Ovary (tissue), 3 donors: Measurements from ENCODE around the gene MRPL50.

Experiments used
- CTCF ChIP-seq, 3 donors: fragments of 450-650 bp in 2 of 3; fragments of 200-600 bp in 1 of 3; IDR thresholded peaks; one replicate each; pipeline versions ENCODE4 v1.5.1 to v1.8.0; 2016 to 2022; ENCODE audit warnings: antibody characterized with exemption in 3 of 3, mild to moderate bottlenecking in 1 of 3
- EP300 ChIP-seq: sonication (generic); formaldehyde crosslinking; IDR thresholded peaks from one replicate; pipeline ENCODE4 v1.6.1; 2017; ENCODE audit warnings: antibody characterized with exemption
- POLR2A ChIP-seq: fragments of 450-650 bp; IDR thresholded peaks from one replicate; pipeline ENCODE4 v1.6.1; 2017; ENCODE audit warnings: antibody characterized with exemption, mild to moderate bottlenecking, moderate library complexity
- donor health status: DM: no; HTN: no; CAD: no.

GRCh38 chr9:101409079-101409477 is 10.7 kb upstream of the MRPL50 start:
- no peak for TF ChIP-seq CTCF (IDR thresholded peaks at IDR 0.05)
- TF ChIP-seq POLR2A, result no peak
- TF ChIP-seq EP300, result no peak
